AG20443 (cell line): ENCODE results near the gene NXF1.
A peak's percentile ranks its signal among the peaks of the same experiment; 100 is the strongest.
"Not testable (repeated sequence)": the region's sequence is repeated elsewhere in the genome, so short reads cannot be mapped to it uniquely, and the experiment has no call there.

Source experiments
- DNase-seq: peaks from one replicate; pipeline ENCODE4 v3.0.0; 2012; ENCODE audit warnings: low spot score, mixed read lengths

The NXF1 gene

DNA sequence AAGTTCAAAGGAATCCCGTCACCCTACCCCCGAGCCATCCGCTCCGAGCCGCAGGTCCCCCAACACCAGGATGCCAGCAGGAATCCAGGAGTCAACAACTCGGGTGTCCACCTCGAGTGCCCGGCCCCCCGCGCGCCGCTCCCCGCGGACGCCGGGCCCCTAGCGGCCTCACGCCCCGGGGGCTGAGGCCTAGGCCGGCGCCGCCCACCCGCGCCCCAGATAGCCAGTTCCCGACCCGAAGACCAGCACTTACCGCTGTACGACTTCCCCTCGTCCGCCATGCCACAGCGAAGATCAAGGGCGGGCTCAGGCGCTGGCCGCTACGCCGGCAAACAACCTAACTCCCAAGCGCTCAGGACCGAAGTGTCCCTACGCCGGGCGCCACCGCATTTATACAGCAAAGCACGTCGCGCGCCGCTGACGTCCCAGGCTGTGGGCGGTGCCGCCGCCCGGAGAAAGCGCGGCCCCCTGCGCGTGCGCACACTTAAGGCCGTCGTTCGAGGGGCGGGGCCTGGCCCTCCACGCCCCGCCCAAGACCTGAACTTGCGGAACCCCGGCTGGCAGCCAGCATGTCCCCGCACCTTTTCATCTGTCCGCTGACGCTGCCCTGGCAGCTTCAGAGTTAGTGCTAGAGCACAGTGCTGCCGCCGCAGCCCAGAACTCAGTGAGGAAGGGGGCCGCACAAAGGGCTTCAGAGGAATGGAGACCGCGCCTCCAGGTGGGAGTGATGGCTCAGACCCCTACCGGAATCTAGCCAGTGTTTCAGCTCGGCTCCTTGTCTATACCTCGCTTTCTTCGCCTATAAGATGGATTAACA is at the start of gene NXF1:
NXF1 (minus strand) TSS at position 365 of the 817 bp plus-strand sequence; CDS start at position 281, 84 bp downstream.
- DNase-seq: peak; percentile 100

DNA sequence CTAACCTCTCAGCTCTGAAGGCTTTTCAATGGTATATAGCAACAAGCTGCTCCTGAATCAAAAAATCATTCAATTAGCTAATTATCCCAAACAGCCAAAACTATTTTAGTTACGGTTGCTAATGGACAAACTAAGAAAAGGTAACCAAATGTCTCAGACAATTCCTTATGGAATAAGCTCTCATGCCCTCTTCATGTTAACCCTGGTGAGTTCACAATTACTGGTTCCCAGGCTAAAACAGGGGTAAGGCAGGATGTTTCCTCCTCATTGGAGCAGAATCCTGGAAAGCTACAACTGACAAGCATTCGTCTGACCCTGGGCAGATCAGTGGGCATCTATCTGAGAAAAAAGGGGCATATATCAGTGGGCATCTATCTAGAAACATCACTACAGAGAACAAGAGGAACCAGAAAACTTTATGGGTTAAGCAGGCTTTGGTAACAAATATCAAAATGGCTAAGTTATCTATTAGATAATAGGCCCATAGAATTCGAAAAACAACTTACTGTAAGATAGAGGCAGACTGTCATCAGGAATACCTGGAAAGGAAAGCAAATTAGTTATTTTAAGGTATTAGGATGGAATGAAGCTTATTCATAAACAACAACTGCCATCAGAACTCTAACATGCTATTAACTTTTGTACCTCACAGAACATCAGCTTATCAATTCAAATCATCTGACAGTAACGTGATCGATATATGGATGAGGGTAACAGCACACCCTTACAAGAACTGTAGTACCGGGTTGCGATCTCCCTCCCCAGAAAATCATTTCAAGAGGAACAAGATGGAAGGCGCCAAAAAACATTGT is 49.0 kb upstream of the NXF1 start:
- DNase-seq: no peak

DNA sequence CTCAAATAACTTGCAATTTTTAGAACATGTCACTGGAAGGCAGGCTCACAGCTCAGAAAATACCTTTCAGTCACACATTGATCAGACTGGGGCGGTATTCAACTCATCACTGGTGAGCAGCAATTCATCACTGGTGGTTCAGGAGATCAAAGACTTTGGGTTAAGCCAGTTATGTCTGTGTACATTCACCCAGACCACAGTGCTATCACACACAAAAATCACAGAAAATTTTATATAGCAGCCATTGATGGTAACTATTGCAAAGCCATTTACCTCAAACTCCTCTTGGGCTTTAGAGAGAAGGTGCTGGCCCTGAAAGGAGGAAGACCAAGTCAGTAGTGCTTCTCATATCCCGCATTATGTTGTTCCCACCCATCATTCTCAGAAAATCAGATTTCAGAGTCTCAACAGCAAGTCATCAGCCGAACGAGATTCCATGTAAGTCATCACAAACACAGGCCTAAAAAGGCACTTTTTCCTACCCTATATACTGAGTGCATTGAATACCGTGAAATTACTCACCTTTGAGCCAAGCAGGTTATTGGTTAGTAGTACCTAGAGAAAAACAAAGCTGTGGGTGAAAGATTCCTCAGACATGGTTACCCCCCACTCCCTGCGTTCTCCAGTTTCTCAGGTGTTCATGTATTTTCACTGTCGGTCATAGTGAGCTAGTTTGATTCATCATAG is 48.2 kb upstream of the NXF1 start:
- DNase-seq: no peak

DNA sequence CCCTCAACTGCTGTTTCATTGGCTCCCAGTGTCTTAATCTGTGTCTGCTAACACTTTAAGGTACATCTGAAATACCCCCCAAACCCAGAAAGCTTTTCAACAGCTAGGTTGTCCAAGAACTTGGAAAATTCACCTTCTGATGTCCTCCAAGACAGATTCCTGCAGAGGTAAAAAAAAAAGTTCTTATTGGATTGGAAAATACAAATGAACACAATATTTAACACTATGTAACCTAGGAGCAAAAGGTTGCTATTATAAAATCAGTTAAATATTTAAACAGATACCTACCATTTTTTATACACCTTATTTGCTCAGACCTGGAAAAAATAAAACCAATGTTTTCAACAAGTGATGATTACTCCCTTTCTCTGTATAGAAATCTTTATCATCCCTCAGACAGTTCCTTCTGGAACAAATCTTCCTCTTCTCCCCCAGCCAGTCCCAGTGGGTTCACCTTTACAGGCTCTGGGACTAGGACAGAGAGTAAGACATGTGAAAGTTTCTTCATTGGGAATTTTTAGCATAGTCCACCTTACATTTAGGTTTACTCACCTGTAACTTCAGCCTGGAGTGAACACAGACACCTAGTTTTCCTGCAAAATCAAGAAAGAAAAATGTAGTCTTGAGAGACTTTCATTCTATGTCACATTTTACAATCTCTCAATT is 47.4 kb upstream of the NXF1 start:
- DNase-seq: no peak

DNA sequence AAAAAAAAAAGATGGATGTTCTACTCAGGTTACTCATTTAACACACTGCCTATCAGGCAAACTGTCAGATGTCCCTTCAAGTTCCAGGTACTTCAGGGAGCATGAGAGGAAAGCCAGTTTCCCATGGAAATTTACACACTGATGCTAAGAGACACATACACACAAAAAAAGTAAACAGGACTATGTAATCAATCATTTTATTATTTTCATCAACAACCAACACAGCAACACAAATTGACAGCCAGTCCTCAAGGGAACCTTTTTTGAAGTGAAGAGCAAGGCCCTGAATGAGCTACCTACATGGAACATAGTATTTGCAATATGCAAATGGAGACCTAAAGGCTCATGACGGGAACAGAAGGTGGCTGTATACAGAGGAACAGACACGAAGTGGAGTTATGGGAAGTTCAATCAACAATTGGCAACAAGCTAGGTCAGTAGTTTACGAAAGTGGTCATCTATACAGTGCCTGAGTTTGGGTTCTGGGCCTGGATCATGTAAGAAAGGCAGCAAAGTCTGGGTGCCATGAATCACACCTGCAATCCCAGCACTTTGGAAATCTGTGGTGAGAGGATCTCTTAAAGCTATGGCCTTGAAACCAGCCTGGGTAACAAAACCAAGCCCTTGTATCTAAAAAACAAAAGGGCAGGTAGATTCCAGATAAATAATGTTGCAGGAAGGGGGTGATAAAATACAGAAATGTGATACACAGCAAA is 46.7 kb upstream of the NXF1 start:
- no peak for DNase-seq

DNA sequence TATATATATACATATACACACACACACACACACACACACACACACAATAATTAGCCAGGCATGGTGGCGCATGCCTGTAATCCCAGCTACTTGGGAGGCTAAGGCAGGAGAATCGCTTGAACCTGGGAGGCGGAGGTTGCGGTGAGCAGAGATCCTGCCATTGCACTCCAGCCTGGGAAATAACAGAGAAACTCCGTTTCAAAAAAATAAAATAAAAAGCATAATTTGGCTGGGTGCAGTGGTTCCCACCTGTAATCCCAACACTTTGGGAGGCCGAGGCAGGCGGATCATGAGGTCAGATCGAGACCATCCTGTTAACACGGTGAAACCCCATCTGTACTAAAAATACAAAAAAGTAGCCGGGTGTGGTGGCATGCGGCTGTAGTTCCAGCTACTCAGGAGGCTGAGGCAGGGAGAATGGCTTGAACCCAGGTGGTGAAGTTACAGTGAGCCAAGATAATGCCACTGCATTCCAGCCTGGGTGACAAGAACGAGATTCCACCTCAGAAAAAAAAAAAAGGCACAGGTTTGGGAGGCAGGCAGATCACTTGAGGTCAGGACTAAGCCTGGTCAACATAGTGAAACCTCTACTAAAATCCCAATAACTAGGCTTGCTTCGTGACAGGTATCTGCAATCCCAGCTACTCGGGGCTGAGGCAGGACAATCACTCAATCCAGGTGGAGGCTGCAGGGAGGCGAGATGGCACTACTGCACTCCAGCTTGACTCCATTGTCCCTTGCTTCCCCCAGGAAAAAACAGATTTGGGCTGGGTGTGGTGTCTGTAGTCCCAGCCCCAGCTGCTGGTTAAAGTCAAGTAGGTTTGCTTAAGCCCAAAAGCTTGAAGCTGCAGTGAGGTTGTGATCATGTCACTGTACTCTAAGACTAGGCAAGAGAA is 45.9 kb upstream of the NXF1 start:
- DNase-seq: no peak

DNA sequence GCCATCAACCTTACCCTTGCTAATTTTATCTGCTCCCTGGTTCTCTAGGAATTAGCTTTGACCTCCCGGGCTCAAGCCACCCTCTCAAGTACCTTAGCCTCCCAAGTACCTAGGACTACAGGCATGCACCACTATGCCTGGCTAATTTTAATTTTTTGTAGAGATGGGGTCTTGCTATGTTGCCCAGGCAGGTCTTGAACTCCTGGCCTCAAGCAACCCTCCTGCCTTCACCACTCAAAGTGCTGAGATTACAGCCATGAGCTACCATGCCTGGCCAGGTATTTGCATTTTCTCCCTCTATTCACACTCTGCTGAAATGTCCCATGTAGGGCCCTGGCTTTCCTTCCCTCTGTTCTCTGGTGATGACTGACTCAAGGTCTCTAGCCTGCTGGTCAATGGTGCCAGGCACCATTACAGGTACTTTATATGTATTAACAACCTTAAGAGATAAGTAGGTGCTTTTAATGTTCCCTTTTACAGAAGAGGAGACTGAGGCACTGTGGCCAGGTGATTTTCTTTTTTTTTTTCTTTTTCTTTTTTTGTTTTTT is 42.6 kb upstream of the NXF1 start:
- no peak for DNase-seq

DNA sequence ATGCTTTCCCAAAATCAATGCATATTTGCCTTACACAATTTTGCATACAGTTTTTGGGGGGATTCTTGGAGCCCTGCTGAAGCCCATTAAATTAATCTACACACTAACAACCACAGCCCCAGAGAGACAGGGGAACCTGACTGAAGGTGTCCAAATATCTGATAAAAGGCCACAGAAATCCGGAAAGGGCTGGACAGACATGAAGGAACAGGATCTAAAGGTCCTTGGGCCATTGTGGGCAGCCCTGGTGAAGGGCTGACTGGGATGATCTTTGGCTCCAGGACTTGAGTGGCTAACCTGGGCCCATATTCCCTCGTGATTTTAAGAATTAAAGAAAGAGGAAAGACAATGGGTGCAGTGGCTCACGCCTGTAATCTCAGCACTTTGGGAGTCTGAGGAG is 40.9 kb upstream of the NXF1 start:
- DNase-seq: no peak

DNA sequence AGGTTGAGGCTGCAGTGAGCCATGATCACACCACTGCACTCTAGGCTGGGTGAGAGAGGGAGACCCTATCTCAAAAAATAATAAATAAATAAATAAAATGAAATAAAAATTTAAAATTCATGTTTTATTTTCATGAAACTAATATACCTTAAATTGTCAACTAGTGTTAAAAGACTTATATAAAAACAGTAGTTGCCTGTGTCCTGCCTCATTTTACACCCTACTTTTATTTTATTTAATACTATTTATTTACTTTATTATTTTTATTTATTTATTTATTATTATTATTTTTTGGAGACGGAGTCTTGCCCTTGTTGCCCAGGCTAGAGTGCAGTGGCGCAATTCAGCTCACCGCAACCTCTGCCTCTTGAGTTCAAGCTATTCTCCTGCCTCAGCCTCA is 38.9 kb upstream of the NXF1 start:
- no peak for DNase-seq

DNA sequence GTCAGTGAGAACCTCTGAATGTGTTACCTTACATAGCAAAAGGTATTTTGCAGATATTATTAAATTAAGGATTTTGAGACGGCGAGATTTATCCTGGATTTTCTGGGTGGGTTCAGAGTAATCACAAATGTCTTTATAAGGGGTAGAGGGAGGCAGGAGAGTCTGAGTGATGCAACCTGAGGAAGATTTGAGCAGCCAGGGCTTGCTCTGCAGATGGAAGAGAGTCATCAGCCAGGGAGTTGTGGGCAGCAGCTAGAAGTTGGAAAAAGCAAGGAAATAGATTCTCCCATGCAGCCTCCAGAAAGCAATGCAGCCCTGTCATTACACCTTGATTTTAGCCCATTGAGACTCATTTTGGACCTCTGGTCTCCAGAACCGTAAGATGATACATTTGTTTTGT is 38.2 kb upstream of the NXF1 start:
- DNase-seq: no peak

DNA sequence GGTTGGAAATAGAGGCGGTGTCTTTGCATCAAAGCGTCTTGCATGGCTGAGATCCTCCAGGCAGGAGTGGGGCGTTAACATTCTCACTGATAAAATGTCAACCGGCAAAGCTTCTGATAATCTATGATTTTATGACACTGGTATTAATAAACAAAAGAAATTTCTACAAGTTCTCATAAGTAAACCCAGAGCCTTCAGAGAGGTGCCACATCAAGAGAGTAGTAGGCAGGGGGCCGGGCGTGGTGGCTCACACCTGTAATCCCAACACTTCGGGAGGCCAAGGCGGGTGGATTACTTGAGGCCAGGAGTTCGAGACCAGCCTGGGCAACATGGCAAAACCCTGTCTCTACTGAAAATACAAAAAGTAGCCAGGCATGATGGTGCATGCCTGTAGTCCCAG is 37.7 kb upstream of the NXF1 start:
- DNase-seq: not testable (repeated sequence)

DNA sequence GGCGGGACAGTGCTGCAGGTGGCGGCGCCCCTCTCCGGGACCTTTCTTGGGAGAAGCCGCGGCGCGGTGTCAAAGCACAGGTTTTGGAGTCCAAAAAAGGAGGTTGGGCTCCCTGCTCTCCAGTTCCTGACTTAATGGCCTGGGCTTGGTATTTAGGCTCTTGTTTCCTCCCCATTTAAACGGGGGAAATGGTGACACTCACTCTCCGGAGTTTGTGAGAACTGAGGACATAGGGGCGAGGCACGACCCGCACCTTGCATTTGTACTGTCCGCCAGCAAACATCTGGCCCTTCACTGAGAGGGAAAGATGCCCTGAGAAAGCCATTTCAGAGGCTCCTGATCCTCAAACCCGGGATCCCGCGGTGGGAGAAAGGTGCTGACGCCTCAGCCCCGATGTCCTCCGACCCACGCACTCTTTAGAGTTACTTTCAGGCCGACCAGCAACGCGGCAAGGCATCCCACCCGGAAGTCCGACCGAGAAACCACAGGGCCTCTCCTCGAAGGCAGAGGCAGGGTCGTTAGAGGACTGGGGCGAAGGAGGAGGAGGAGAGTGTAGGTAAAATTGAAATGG is 37.0 kb upstream of the NXF1 start:
- DNase-seq: no peak

DNA sequence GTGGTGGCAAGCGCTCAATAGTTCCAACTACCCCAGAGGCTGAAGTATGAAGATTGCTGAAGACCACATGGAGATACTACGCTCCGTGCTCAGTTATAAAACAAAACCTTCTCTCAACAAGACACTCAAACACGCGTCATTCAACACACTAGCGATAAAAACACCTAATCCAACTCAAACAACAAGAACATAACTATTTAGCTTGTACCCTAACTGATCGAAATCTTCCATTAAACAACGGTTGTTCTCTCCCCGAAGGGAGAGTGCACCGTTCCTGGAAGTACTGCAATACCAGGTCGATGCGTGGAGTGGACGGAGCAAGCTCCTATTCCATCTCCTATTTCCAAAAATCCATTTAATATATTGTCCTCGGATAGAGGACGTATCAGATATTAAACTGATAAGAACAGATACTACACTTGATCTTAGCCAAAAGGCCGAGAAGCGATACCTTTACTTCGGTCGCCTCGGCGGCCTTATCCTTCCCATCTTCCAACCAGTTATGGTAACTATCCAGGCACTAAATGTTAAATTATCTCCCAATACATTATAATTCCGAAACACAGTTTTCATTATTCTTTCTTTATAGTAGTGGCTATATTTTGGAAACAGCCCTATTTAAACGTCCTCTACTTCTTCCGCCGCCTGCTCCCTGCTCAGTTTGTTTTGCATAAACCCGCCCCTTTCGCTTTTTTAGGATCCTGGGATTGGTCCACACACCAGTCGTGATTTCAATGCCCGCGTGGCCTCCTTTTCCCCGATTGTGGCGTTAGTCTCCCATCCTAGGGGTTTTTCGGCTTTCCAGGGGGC is 36.3 kb upstream of the NXF1 start:
- DNase-seq: peak; percentile 94

DNA sequence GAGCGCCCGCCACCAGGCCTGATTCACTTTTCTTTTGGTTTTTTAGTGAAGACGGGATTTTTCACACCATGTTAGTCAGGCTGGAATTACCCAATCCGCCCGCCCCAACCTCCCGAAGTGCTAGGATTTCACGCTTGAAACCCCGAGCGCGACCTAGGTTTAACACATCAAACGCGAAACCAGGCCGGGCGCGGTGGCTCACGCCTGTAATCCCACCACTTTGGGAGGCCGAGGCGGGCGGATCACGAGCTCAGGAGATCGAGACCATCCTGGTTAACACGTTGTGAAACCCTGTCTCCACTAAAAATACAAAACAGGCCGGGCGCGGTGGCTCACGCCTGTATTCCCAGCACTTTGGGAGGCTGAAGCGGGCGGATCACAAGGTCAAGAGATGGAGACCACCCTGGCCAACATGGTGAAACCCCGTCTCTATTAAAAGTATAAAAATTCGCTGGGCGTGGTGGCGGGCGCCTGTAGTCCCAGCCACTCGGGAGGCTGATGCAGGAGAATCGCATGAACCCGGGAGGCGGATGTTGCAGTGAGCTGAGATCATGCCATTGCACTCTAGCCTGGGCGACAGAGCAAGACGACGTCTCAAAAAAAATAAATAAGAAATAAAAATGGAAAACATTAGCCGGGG is 35.6 kb upstream of the NXF1 start:
- DNase-seq: peak; percentile 25

DNA sequence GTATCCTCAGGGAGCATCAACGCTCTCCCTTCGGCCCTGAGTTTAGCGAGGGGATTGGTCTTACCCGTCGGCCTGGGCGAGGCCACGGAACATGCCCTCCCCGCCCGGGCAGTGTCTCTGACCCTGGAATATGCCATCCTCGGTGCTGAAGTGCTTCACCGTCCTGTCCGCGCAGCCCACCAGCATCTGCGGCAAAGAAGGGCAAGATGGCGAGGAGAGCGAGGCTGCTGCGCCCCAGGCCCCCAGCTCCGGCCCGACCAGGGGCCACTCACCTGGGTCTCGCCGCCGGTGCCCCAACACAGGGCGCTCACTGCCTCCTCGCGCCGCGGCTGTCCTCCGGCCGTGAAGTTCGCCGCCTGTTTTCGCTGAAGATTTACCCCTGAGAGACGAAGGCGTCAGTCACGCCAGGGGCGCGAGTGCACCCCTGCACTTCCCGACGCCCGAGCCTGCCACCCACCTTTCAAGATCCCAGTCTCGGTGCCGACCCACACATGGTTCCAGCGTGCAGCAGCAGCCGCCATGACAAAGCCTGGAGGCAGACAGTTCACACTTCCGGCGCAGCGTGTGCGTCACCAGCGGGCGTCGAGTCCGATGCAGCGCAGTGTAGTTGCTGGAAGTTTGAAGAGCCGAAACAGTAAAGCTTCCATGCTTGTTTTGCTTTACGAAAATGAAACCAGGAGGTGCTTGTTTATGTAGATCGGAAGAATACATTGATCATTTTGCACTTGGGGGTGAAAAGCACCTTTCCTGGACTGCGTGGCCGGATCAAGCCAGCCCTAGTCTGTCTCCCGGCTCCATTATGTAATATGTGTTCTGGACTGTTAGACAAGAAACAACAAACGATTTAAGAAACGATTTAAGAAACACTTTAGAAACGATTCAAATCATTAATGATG is 34.1 kb upstream of the NXF1 start, which contains the start of gene WDR74:
WDR74 (minus strand) TSS at position 541 of the 896 bp plus-strand sequence; CDS start at position 521, 20 bp downstream.
- DNase-seq: peak; percentile 86

DNA sequence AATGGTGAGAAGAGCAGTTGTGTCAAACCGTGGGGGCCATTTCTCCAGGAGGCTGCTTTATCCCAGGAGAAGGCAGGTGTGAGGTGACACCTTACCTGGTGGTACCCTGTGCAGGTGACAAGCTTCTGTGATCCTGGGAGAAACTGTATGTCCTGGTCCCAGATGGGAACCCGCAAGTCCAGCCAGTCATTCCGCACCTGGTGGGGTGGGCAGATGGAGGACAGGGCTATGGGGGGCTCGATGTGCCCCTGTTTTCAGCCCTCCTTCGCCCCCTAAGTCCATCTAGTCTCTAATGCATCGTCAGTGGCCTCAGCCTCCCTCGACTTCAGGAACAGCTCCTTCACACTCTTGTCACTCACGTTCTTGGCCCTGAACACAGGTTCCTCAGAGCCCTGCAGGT is 30.1 kb upstream of the NXF1 start:
- DNase-seq: no peak
